Endothelial cell of umbilical vein (primary cell): ENCODE data around the gene NXN. TPM values are rescaled to one million over a fixed set of nuclear protein-coding genes. Genes with fewer than 3 reads are reported as not detected.
"Not testable (repeated sequence)": the region's sequence is repeated elsewhere in the genome, so short reads cannot be mapped to it uniquely, and the experiment has no call there.

Experiments
- BruUV-seq: library from RNA; stranded (reverse); fragments of 400-500 nt; replicated peaks from 2 replicates; lab custom pipeline; 2021; lab: Mats Ljungman, UMichigan
- CTCF ChIA-PET: fragments of 300-600, 350-600 bp; sonication (Branson Sonifier 250); formaldehyde crosslinking; loops from one replicate; lab custom pipeline; 2021; ENCODE audit warnings: antibody characterized with exemption, inconsistent platforms; lab: Charles Lee
- POLR2A ChIA-PET: fragments of 300-600, 350-600 bp; sonication (Branson Sonifier 250); formaldehyde crosslinking; loops from one replicate; lab custom pipeline; 2021; ENCODE audit warnings: antibody characterized with exemption, inconsistent platforms; lab: Charles Lee
- DNase-seq: peaks from one replicate; pipeline ENCODE4 v3.0.0-alpha.2; 2011; ENCODE audit warnings: low read depth, low spot score
- FAIRE-seq: peaks from 2 replicates; lab custom pipeline; 2011; peaks lifted over from hg19 to GRCh38; lab: Jason Lieb, UNC
- H2AFZ ChIP-seq: 2 replicates; pipeline ENCODE4 v1.6.0; 2012; ENCODE audit warnings: low read depth, low read length, control low read depth, inconsistent platforms
- H3K27ac ChIP-seq: 2 replicates; pipeline ENCODE4 v1.5.1; 2011; ENCODE audit warnings: low read depth, mild to moderate bottlenecking, control low read depth, low read length, moderate library complexity; ENCODE audit not compliant: insufficient read depth
- H3K27me3 ChIP-seq, 2 experiments: 2 replicates each; pipeline versions ENCODE4 v1.6.0 to v1.6.1; 2011; ENCODE audit warnings: low read length in 2 of 2, mixed read lengths in 1 of 2; ENCODE audit not compliant: control insufficient read depth in 2 of 2, insufficient read depth in 2 of 2
- H3K36me3 ChIP-seq, 2 experiments: 2 replicates in 1 of 2; 3 replicates in 1 of 2; pipeline ENCODE4 v1.5.1; 2011; ENCODE audit warnings: low read length in 2 of 2, mild to moderate bottlenecking in 1 of 2, moderate library complexity in 1 of 2; ENCODE audit not compliant: control insufficient read depth in 2 of 2, insufficient read depth in 2 of 2; ENCODE audit errors: extremely low read depth in 1 of 2
- H3K4me1 ChIP-seq: 3 replicates; pipeline ENCODE4 v1.5.1; 2011; ENCODE audit warnings: mild to moderate bottlenecking, low read length; ENCODE audit not compliant: control insufficient read depth, insufficient read depth; ENCODE audit errors: extremely low read depth
- H3K4me2 ChIP-seq: 2 replicates; pipeline ENCODE4 v1.6.1; 2011; ENCODE audit warnings: low read length, control low read depth, mixed read lengths; ENCODE audit not compliant: insufficient read depth
- H3K4me3 ChIP-seq, 3 experiments: fragments of 200-600 bp in 1 of 3; sonication (generic), shearing (Covaris generic) in 1 of 3; replicated peaks in 1 of 3; 2 replicates each; pipeline ENCODE4 v1.5.1; 2011 to 2016; ENCODE audit warnings: control low read depth in 3 of 3, low read length in 3 of 3, mild to moderate bottlenecking in 2 of 3, inconsistent platforms in 1 of 3, low read depth in 1 of 3, moderate library complexity in 1 of 3; ENCODE audit not compliant: insufficient read depth in 1 of 3
- H3K79me2 ChIP-seq: 2 replicates; pipeline ENCODE4 v1.6.0; 2012; ENCODE audit warnings: low read length, inconsistent platforms; ENCODE audit not compliant: control insufficient read depth, insufficient read depth
- H3K9ac ChIP-seq: replicated peaks from 2 replicates; pipeline ENCODE3; 2011; ENCODE audit warnings: low read length, control low read depth; ENCODE audit not compliant: insufficient read depth; ENCODE audit errors: extremely low read depth
- H3K9me1 ChIP-seq: replicated peaks from 3 replicates; pipeline ENCODE4 v1.6.0; 2011; ENCODE audit warnings: mild to moderate bottlenecking, low read length; ENCODE audit not compliant: control insufficient read depth, insufficient read depth; ENCODE audit errors: extremely low read depth
- H3K9me3 ChIP-seq: replicated peaks from 2 replicates; pipeline ENCODE4 v1.5.1; 2012; ENCODE audit warnings: low read length, inconsistent platforms; ENCODE audit not compliant: control insufficient read depth, insufficient read depth
- H4K20me1 ChIP-seq: replicated peaks from 2 replicates; pipeline ENCODE3; 2011; ENCODE audit warnings: mild to moderate bottlenecking, low read length; ENCODE audit not compliant: control insufficient read depth, insufficient read depth; ENCODE audit errors: extremely low read depth
- EZH2 ChIP-seq: IDR thresholded peaks from 2 replicates; pipeline ENCODE4 v1.6.1; 2012; ENCODE audit warnings: borderline replicate concordance, low read depth, mild to moderate bottlenecking, moderate library complexity, low read length, inconsistent platforms; ENCODE audit not compliant: severe bottlenecking
- FOS ChIP-seq: IDR thresholded peaks from 2 replicates; pipeline ENCODE4 v1.6.1; 2011; ENCODE audit warnings: mild to moderate bottlenecking, low read length, moderate library complexity, borderline replicate concordance; ENCODE audit not compliant: insufficient read depth
- POLR2A ChIP-seq: IDR thresholded peaks from 2 replicates; pipeline ENCODE4 v1.6.1; 2012; ENCODE audit warnings: low read depth, mild to moderate bottlenecking, control low read depth, low read length
- dilution Hi-C: fragments of 300-500 bp; cut with MboI; formaldehyde crosslinking; loops from one replicate; pipeline ENCODE4 v1.15.0; 2019; ENCODE audit warnings: low sequenced_read_pairs; ENCODE audit not compliant: extremely low pct_ligation_motif_present
- intact Hi-C: fragments of 100-400 bp; cut with micrococcal nuclease; formaldehyde crosslinking; loops from one replicate; pipeline ENCODE4 v1.10.0; 2022
- polyA plus RNA-seq, 4 experiments: library from polyadenylated mRNA; depleted of rRNA in 3 of 4; stranded (reverse) in 3 of 4; unstranded in 1 of 4; fragments of >200 nt; gene quantifications; 2 replicates each; pipeline versions ENCODE4 v1.2.1 to v1.2.3, GENCODE V29; 2011 to 2012; ENCODE audit warnings: missing spikeins in 1 of 4
- total RNA-seq: library from RNA; stranded (reverse); gene quantifications from 2 replicates; pipeline ENCODE4 v1.2.3, GENCODE V29; 2021

Gene NXN
- total and polyA plus RNA-seq, 2 donors (not counting 3 experiments of a cell fraction or from before 2014, with no cell fraction given) = 69.5 to 77.3 TPM

DNA sequence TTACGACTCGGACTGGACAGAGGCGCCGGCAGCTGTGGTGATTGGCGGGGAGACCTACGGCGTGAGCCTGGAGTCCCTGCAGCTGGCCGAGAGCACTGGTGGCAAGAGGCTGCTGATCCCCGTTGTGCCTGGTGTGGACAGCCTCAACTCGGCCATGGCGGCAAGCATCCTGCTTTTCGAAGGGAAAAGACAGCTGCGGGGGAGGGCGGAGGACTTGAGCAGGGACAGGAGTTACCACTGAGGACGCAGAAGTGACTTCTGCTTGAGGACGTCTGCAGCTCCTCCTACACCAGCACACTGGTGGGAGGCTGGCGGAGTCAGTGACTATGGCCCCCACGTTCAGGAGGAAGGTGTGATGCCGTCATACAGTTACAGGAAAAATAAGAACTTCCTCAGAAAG lies 187.7 kb downstream of the NXN start:
- intact Hi-C loops (no loop called here), dilution Hi-C loops (loop anchor here (25.0 kb wide), 1 partner anchor 195 kb away; the partner anchor contains the start of genes NXN and TIMM22)
- H3K27ac ChIP-seq = no peak overlapping the region
- H2AFZ ChIP-seq = no peak overlapping the region
- no TSS peak for BruUV-seq
- ChIA-PET POLR2A (no interaction called here), CTCF (interaction anchor here (1.2 to 15.3 kb wide), 3 partner anchors 88 to 264 kb away, joined by 3 to 341 read pairs (median 8); partner anchors contain the start of gene NXN)
- no peak overlapping the region for H3K4me2 ChIP-seq
- no peaks in the 10 kb centered on the region for H3K9me1 ChIP-seq
- H4K20me1 ChIP-seq = no peaks in the 10 kb centered on the region
- no peaks in the 10 kb centered on the region for H3K9me3 ChIP-seq
- DNase-seq (no peak), FAIRE-seq (no peak)
- H3K27me3 ChIP-seq = no peaks in the 10 kb centered on the region
- H3K36me3 ChIP-seq = peaks cover 12 to 15% of the 10 kb centered on the region in 2 experiments
- H3K4me1 ChIP-seq = peaks cover 10% of the 10 kb centered on the region
- no peaks in the 10 kb centered on the region for H3K79me2 ChIP-seq
- TF ChIP-seq FOS (no peak), EZH2 (no peak), POLR2A (no peak)
- no peak overlapping the region for H3K9ac ChIP-seq
- no peak overlapping the region for H3K4me3 ChIP-seq

- BruUV-seq, POLR2A ChIA-PET, H3K4me3 ChIP-seq, H3K9me3 ChIP-seq, H3K79me2 ChIP-seq, H3K9ac ChIP-seq, DNase-seq, H2AFZ ChIP-seq, H3K27ac ChIP-seq, FAIRE-seq, H3K27me3 ChIP-seq, H3K9me1 ChIP-seq, H4K20me1 ChIP-seq, intact Hi-C loops, H3K4me2 ChIP-seq: not testable (repeated sequence)
- CTCF ChIA-PET = interaction anchor here (1.8 to 15.3 kb wide), 2 partner anchors 189 to 265 kb away, joined by 8 to 341 read pairs; partner anchors contain the start of gene NXN
- dilution Hi-C loops = loop anchor here (25.0 kb wide), 1 partner anchor 196 kb away; the partner anchor contains the start of genes NXN and TIMM22
- Histone ChIP-seq H3K4me1 (peaks cover 10% of the 10 kb centered on the region), H3K36me3 (peaks cover 12 to 15% of the 10 kb centered on the region in 2 experiments)
Measured at GRCh38 chr17:790874-791247, 188.7 kb downstream of the NXN start.

GRCh38 chr17:789931-790873 lies 189.4 kb downstream of the NXN start:
- H2AFZ ChIP-seq, BruUV-seq, DNase-seq, H3K4me3 ChIP-seq, H3K9me3 ChIP-seq, H3K9ac ChIP-seq, intact Hi-C loops, H3K27me3 ChIP-seq, H3K4me2 ChIP-seq, H3K9me1 ChIP-seq, POLR2A ChIA-PET, H4K20me1 ChIP-seq, H3K4me1 ChIP-seq, FAIRE-seq, H3K79me2 ChIP-seq, H3K27ac ChIP-seq: not testable (repeated sequence)
- CTCF ChIA-PET = interaction anchor here (15.3 kb wide), 1 partner anchor 190 kb away, joined by 341 read pairs; the partner anchor contains the start of gene NXN
- dilution Hi-C loops = loop anchor here (25.0 kb wide), 1 partner anchor 197 kb away; the partner anchor contains the start of genes NXN and TIMM22
- H3K36me3 ChIP-seq = peaks cover 12 to 15% of the 10 kb centered on the region in 2 experiments
